GM12873 (cell line): ENCODE results near the gene FHIT.

Source experiments
- TF ChIP-seq, protein P1 (sequence below): IDR thresholded peaks from 2 replicates; pipeline ENCODE4 v1.5.1; 2012; ENCODE audit warnings: low read depth, mild to moderate bottlenecking, moderate library complexity, low read length, control low read depth; ENCODE audit not compliant: insufficient read depth; ENCODE audit errors: missing control alignments

FHIT gene

DNA sequence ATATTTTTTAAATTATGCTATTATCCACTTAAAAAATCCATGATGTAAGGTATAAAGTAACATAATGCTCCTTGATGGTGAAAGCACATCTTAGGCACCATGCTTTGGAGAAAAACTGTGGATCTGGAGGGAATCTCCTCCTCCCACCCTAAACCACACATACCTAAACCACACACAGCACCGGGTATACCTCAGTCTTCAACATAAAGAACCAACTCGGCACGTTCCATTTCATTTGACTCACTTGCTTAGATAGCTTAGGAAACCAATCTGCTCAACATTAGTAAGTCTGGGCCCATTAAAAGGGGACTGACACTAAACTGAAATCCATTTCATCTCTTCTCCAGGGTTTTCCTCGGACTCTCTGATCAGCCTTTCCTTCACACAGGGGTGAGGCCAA, 1255.7 kb downstream of the FHIT start:
- TF ChIP-seq, protein P1, sequence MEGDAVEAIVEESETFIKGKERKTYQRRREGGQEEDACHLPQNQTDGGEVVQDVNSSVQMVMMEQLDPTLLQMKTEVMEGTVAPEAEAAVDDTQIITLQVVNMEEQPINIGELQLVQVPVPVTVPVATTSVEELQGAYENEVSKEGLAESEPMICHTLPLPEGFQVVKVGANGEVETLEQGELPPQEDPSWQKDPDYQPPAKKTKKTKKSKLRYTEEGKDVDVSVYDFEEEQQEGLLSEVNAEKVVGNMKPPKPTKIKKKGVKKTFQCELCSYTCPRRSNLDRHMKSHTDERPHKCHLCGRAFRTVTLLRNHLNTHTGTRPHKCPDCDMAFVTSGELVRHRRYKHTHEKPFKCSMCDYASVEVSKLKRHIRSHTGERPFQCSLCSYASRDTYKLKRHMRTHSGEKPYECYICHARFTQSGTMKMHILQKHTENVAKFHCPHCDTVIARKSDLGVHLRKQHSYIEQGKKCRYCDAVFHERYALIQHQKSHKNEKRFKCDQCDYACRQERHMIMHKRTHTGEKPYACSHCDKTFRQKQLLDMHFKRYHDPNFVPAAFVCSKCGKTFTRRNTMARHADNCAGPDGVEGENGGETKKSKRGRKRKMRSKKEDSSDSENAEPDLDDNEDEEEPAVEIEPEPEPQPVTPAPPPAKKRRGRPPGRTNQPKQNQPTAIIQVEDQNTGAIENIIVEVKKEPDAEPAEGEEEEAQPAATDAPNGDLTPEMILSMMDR = no peak

DNA sequence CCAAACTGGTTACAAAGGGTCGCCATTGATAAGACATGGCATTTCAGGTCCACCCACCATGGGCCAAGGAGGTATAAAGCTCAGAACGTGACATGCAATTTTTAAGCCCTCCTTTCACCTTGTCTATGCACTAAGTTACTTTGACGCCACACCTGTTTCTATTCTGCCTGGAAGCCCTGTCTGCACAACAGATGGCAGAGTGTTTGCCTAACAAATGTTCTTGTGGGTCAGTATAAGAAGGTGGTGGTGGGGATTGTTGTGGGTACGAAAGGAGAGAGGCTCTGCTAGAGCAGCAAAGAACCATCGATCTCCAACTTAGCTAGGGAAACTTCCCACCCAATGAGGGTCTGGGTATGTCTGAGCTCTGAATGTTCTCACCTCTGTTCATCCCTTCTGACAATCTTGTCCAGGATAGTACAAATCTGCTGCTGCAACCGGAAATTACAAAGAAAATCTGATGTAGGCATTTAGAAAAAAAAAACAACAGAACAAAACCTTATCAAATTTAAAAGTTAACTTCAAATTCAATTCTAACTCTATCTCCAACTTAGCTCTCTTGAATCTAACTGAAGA, 1256.4 kb downstream of the FHIT start:
- TF ChIP-seq, protein P1 = no peak

DNA sequence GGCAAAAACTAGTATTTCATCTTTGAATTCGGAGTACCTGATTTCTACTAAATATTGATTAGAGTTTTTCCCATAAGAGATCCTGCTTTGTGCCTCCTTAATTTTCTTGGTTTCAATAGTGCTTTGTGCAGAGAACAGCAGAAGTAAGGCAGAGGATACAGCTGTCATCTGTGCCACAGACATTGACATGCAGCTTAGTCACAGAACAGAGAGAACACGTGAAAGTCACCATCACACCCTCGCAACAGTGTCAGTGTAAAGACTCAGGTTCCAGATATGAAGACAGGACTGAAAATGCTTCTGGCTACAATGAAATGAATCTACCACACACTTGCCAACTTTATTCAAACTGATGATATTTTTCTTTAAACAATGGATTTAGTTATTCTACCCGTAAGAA, 1258.7 kb downstream of the FHIT start:
- TF ChIP-seq, protein P1 = no peak

DNA sequence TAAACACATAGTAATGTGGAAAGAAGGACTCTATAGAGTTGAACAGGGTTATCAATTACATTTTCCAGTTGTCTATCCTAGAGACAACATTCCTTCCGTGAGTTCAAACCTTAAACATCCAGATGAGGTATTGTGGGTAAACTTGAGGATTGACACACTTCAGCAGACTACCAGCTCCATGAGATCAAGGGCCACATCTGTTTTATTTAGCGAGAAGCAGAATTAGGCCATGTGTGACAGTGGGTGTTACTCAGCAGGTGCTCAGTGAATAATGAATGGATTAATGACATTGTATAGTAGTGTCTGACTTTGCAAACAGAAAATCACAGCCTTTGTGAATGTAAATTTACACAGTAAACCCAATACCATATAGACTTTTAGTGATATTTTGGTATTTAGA, 1260.3 kb downstream of the FHIT start:
- TF ChIP-seq, protein P1 = no peak

DNA sequence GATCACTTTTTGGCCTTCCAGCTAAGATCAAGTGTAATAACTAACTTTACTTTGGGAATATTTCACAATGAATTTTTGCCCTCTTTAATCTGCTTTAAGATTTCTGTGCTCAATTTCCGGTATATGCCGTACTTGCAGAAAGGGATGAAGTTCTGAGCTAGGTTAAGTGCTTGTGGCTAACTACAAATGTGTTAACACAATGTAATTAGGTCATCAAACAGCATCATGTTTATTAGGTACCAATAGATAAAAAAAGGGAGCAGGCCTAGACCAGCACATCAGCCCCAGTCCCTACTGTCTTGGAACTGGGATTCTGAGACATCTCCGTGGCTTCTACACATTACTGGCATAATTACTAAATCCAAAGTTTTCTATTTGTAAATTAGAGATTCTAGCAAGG, 1268.7 kb downstream of the FHIT start:
- TF ChIP-seq, protein P1 = no peak

DNA sequence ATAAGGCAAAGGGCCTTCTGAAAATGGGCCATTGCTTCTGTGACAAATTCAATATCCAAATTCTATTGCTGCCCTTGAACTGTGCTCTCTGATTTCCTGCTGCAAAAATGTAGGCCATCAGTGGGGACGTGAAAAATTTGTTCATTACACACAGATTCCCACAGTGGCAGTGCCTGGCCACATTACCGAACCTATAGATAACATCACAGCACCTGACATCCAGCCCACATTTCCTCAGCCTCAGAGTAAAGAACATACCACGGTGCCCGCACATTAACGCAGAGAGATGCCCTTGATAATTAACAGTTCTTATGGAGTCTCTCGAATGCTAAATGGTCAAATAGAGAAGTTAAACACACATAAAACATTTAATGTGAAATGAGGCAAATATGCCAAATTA, 1269.9 kb downstream of the FHIT start:
- TF ChIP-seq, protein P1 = no peak

DNA sequence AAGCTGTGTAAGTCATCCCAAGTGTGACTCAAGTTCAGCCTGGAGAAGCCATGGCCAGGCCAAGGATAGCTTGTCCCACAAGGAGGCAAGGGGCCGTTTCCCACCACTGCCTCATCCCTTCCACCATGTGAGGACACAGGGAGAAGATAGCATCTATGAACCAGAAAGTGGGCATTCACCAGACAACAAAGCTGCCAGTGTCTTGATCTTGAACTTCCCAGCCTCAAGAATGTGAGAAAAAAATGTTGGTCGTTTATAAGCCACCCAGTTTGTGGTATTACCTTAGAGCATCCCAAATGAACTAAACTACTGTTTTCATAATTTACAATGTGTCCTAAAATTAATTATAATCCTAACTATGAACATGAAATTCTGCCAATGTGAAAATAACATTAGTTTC, 1270.7 kb downstream of the FHIT start:
- TF ChIP-seq, protein P1 = no peak
